Stimulated activated naive B cell treated with anti-CD40 and anti-IgM and Interleukin-4, amounts not matched to agents 10 μg/mL and 1 μg/mL and 100 μg/mL, for 72 hours (primary cell): ENCODE results near the gene DNAH10.
"Not testable (repeated sequence)": the region's sequence is repeated elsewhere in the genome, so short reads cannot be mapped to it uniquely, and the experiment has no call there.

ENCODE experiments used
- ATAC-seq, 2 donors: fragments of 150-1000 bp; cut with Tn5 transposase; replicated peaks; 2 replicates each; pipeline ENCODE4 v1.10.0; 2021; ENCODE audit warnings: moderate library complexity in 1 of 2
- DNase-seq: peaks from one replicate; pipeline ENCODE4 v3.0.0; 2021
- H3K27ac Mint-ChIP-seq: one replicate; pipeline ENCODE4 v1.8.0; 2022; ENCODE audit warnings: mild to moderate bottlenecking, mixed read lengths
- H3K27me3 Mint-ChIP-seq, 2 donors: one replicate each; pipeline ENCODE4 v1.8.0; 2022; ENCODE audit warnings: mixed read lengths in 2 of 2
- H3K36me3 Mint-ChIP-seq, 2 donors: one replicate each; pipeline ENCODE4 v1.8.0; 2022; ENCODE audit warnings: mixed read lengths in 2 of 2, mild to moderate bottlenecking in 1 of 2
- H3K4me1 Mint-ChIP-seq, 2 donors: one replicate each; pipeline ENCODE4 v1.8.0; 2022; ENCODE audit warnings: mixed read lengths in 2 of 2, mild to moderate bottlenecking in 1 of 2
- H3K4me3 Mint-ChIP-seq, 2 donors: one replicate each; pipeline ENCODE4 v1.8.0; 2022; ENCODE audit warnings: mild to moderate bottlenecking in 2 of 2, mixed read lengths in 2 of 2, moderate library complexity in 1 of 2
- H3K9me3 Mint-ChIP-seq, 2 donors: one replicate each; pipeline ENCODE4 v1.8.0; 2022; ENCODE audit warnings: mixed read lengths in 2 of 2, mild to moderate bottlenecking in 1 of 2

Gene DNAH10

GRCh38 chr12:123788541-123788940, 26.4 kb downstream of the DNAH10 start:
- Mint-ChIP-seq H3K27me3 (no peaks in the 10 kb centered on the region), H3K4me1 (no peaks in the 10 kb centered on the region), H3K9me3 (peaks cover 1 to 12% of the 10 kb centered on the region in 2 donors), H3K27ac (no peak overlapping the region), H3K36me3 (peaks cover 0 to 10% of the 10 kb centered on the region in 2 donors), H3K4me3 (no peak overlapping the region)
- ATAC-seq (no peak), DNase-seq (no peak)

- H3K4me3 Mint-ChIP-seq, ATAC-seq, DNase-seq, H3K27me3 Mint-ChIP-seq, H3K4me1 Mint-ChIP-seq, H3K27ac Mint-ChIP-seq: not testable (repeated sequence)
- Mint-ChIP-seq H3K36me3 (peaks cover 0 to 10% of the 10 kb centered on the region in 2 donors), H3K9me3 (peaks cover 1 to 12% of the 10 kb centered on the region in 2 donors)
Observed at GRCh38 chr12:123789422-123789821, 27.3 kb downstream of the DNAH10 start.

- ATAC-seq (no peak), DNase-seq (no peak)
- Mint-ChIP-seq H3K9me3 (peaks cover 1 to 12% of the 10 kb centered on the region in 2 donors), H3K4me1 (no peaks in the 10 kb centered on the region), H3K4me3 (no peak overlapping the region), H3K27me3 (no peaks in the 10 kb centered on the region), H3K27ac (no peak overlapping the region), H3K36me3 (peaks cover 0 to 10% of the 10 kb centered on the region in 2 donors)
Observed at GRCh38 chr12:123790905-123791467, 28.9 kb downstream of the DNAH10 start.

GRCh38 chr12:123794027-123794426, 31.9 kb downstream of the DNAH10 start:
- no peak for ATAC-seq

GRCh38 chr12:123798518-123798917, 36.4 kb downstream of the DNAH10 start:
- Mint-ChIP-seq H3K36me3 (no peaks in the 10 kb centered on the region), H3K4me1 (no peaks in the 10 kb centered on the region), H3K27ac (no peak overlapping the region), H3K4me3 (no peak overlapping the region), H3K27me3 (no peaks in the 10 kb centered on the region), H3K9me3 (no peaks in the 10 kb centered on the region)
- DNase-seq: no peak
- no peak for ATAC-seq

More at GRCh38 chr12:123794027-123794426, 31.9 kb downstream of the DNAH10 start:
- Mint-ChIP-seq H3K27ac (no peak overlapping the region), H3K4me3 (no peak overlapping the region), H3K4me1 (no peaks in the 10 kb centered on the region), H3K36me3 (peaks cover 0 to 10% of the 10 kb centered on the region in 2 donors), H3K27me3 (no peaks in the 10 kb centered on the region), H3K9me3 (peaks cover 1 to 12% of the 10 kb centered on the region in 2 donors)
- DNase-seq: no peak

GRCh38 chr12:123799227-123799626, 37.1 kb downstream of the DNAH10 start:
- Mint-ChIP-seq H3K36me3 (no peaks in the 10 kb centered on the region), H3K27me3 (no peaks in the 10 kb centered on the region), H3K9me3 (no peaks in the 10 kb centered on the region), H3K4me1 (no peaks in the 10 kb centered on the region), H3K27ac (no peak overlapping the region), H3K4me3 (no peak overlapping the region)
- DNase-seq: no peak
- no peak for ATAC-seq

GRCh38 chr12:123801573-123802178, 39.6 kb downstream of the DNAH10 start:
- Mint-ChIP-seq H3K27me3 (no peaks in the 10 kb centered on the region), H3K4me1 (no peaks in the 10 kb centered on the region), H3K4me3 (no peak overlapping the region), H3K9me3 (no peaks in the 10 kb centered on the region), H3K36me3 (no peaks in the 10 kb centered on the region), H3K27ac (no peak overlapping the region)
- no peak for ATAC-seq
- no peak for DNase-seq

- Mint-ChIP-seq H3K9me3 (no peaks in the 10 kb centered on the region), H3K4me3 (no peak overlapping the region), H3K4me1 (no peaks in the 10 kb centered on the region), H3K36me3 (peaks cover 0 to 3% of the 10 kb centered on the region in 2 donors), H3K27ac (no peak overlapping the region), H3K27me3 (peaks cover 19 to 25% of the 10 kb centered on the region in 2 donors)
- DNase-seq: no peak
- no peak for ATAC-seq
Observed at GRCh38 chr12:123805173-123805572, 43.1 kb downstream of the DNAH10 start.

GRCh38 chr12:123807002-123807401, 44.9 kb downstream of the DNAH10 start:
- Mint-ChIP-seq H3K27me3 (peaks cover 19 to 25% of the 10 kb centered on the region in 2 donors), H3K4me1 (no peaks in the 10 kb centered on the region), H3K36me3 (peaks cover 0 to 3% of the 10 kb centered on the region in 2 donors), H3K9me3 (no peaks in the 10 kb centered on the region), H3K4me3 (no peak overlapping the region), H3K27ac (no peak overlapping the region)
- ATAC-seq (no peak), DNase-seq (no peak)

- H3K4me3 Mint-ChIP-seq: no peak overlapping the region
- H3K4me1 Mint-ChIP-seq: peaks cover 0 to 1% of the 10 kb centered on the region in 2 donors
- DNase-seq (no peak), ATAC-seq (no peak)
- H3K36me3 Mint-ChIP-seq: peaks cover 0 to 3% of the 10 kb centered on the region in 2 donors
- H3K27me3 Mint-ChIP-seq: peaks cover 19 to 25% of the 10 kb centered on the region in 2 donors
- H3K9me3 Mint-ChIP-seq: no peaks in the 10 kb centered on the region
- no peak overlapping the region for H3K27ac Mint-ChIP-seq
Observed at GRCh38 chr12:123807670-123808069, 45.6 kb downstream of the DNAH10 start.

- DNase-seq (no peak), ATAC-seq (no peak)
- no peak overlapping the region for H3K4me3 Mint-ChIP-seq
- peaks cover 19 to 25% of the 10 kb centered on the region in 2 donors for H3K27me3 Mint-ChIP-seq
- no peak overlapping the region for H3K27ac Mint-ChIP-seq
- peaks cover 0 to 3% of the 10 kb centered on the region in 2 donors for H3K36me3 Mint-ChIP-seq
- no peaks in the 10 kb centered on the region for H3K9me3 Mint-ChIP-seq
- H3K4me1 Mint-ChIP-seq: peaks cover 0 to 1% of the 10 kb centered on the region in 2 donors
Observed at GRCh38 chr12:123808167-123808566, 46.1 kb downstream of the DNAH10 start.

GRCh38 chr12:123813349-123813748, 51.2 kb downstream of the DNAH10 start:
- Mint-ChIP-seq H3K4me1 (peaks cover 0 to 1% of the 10 kb centered on the region in 2 donors), H3K36me3 (peaks cover 0 to 10% of the 10 kb centered on the region in 2 donors), H3K4me3 (no peak overlapping the region), H3K27me3 (peaks cover 10 to 15% of the 10 kb centered on the region in 2 donors), H3K27ac (no peak overlapping the region), H3K9me3 (peaks cover 9 to 17% of the 10 kb centered on the region in 2 donors)
- ATAC-seq: no peak
- no peak for DNase-seq

- ATAC-seq (no peak), DNase-seq (no peak)
- Mint-ChIP-seq H3K36me3 (peaks cover 0 to 10% of the 10 kb centered on the region in 2 donors), H3K27me3 (peaks cover 5 to 15% of the 10 kb centered on the region in 2 donors), H3K4me1 (peaks cover 0 to 1% of the 10 kb centered on the region in 2 donors), H3K9me3 (peaks cover 9 to 17% of the 10 kb centered on the region in 2 donors), H3K27ac (no peak overlapping the region), H3K4me3 (no peak overlapping the region)
Observed at GRCh38 chr12:123815968-123816367, 53.9 kb downstream of the DNAH10 start.

GRCh38 chr12:123816896-123817537, 54.9 kb downstream of the DNAH10 start:
- Mint-ChIP-seq H3K4me1 (peaks cover 0 to 1% of the 10 kb centered on the region in 2 donors), H3K36me3 (peaks cover 0 to 10% of the 10 kb centered on the region in 2 donors), H3K4me3 (no peak overlapping the region), H3K27ac (no peak overlapping the region), H3K9me3 (peaks cover 9 to 17% of the 10 kb centered on the region in 2 donors), H3K27me3 (peaks cover 5 to 15% of the 10 kb centered on the region in 2 donors)
- DNase-seq (no peak), ATAC-seq (no peak)

GRCh38 chr12:123822804-123823203, 60.7 kb downstream of the DNAH10 start:
- DNase-seq (no peak), ATAC-seq (no peak)
- Mint-ChIP-seq H3K4me1 (no peaks in the 10 kb centered on the region), H3K27ac (no peak overlapping the region), H3K9me3 (no peaks in the 10 kb centered on the region), H3K27me3 (peaks cover 0 to 19% of the 10 kb centered on the region in 2 donors), H3K4me3 (no peak overlapping the region), H3K36me3 (no peaks in the 10 kb centered on the region)
